Sigmoid colon (tissue), 7 donors: ENCODE measurements around the gene RPL10. TPM values are rescaled to one million over a fixed set of nuclear protein-coding genes. Genes with fewer than 3 reads are reported as not detected.
"Not testable (repeated sequence)": the region's sequence is repeated elsewhere in the genome, so short reads cannot be mapped to it uniquely, and the experiment has no call there.

Experiments
- DNase-seq: peaks from one replicate; pipeline ENCODE4 v3.0.0-alpha.2; 2019
- H3K27ac ChIP-seq, 4 donors: fragments of 200-600 bp; sonication (generic); one replicate each; pipeline ENCODE4 v1.5.1; 2016 to 2019; ENCODE audit warnings: mild to moderate bottlenecking in 1 of 4
- H3K27me3 ChIP-seq, 3 donors: fragments of 200-600 bp; sonication (generic); one replicate each; pipeline ENCODE4 v1.5.1; 2019; ENCODE audit warnings: mild to moderate bottlenecking in 1 of 3
- H3K36me3 ChIP-seq, 4 donors: fragments of 200-600 bp; sonication (generic); one replicate each; pipeline ENCODE4 v1.5.1; 2016 to 2019
- H3K4me1 ChIP-seq, 4 donors: fragments of 200-600 bp; sonication (generic); one replicate each; pipeline ENCODE4 v1.5.1; 2017 to 2019
- H3K4me3 ChIP-seq, 4 donors: fragments of 200-600 bp; sonication (generic); one replicate each; pipeline ENCODE4 v1.5.1; 2017 to 2019; ENCODE audit warnings: mild to moderate bottlenecking in 2 of 4, moderate library complexity in 1 of 4
- H3K9me3 ChIP-seq, 4 donors: fragments of 200-600 bp in 3 of 4; sonication (generic) in 3 of 4; one replicate each; pipeline versions ENCODE4 v1.5.1 to v1.6.1; 2013 to 2019
- CTCF ChIP-seq, 4 experiments: fragments of 450-650 bp in 3 of 4; fragments of 200-600 bp in 1 of 4; IDR thresholded peaks; one replicate each; pipeline ENCODE4 v1.5.1; 2016 to 2019; ENCODE audit warnings: antibody characterized with exemption in 4 of 4, mild to moderate bottlenecking in 3 of 4, moderate library complexity in 2 of 4
- EP300 ChIP-seq, 4 donors: sonication (generic); formaldehyde crosslinking; IDR thresholded peaks; one replicate each; pipeline ENCODE4 v1.6.1; 2017; ENCODE audit warnings: antibody characterized with exemption in 4 of 4
- POLR2A ChIP-seq, 2 donors: fragments of 450-650 bp; IDR thresholded peaks; one replicate each; pipeline ENCODE4 v1.6.1; 2016; ENCODE audit warnings: antibody characterized with exemption in 2 of 2, mild to moderate bottlenecking in 2 of 2, moderate library complexity in 2 of 2
- POLR2AphosphoS5 ChIP-seq, 4 donors: sonication (generic); formaldehyde crosslinking; IDR thresholded peaks; one replicate each; pipeline ENCODE4 v1.6.1; 2017; ENCODE audit warnings: antibody characterized with exemption in 4 of 4
- WGBS, 2 donors: extraction: QIAGEN DNeasy Blood & Tissue Kit; methylation state at CpG; one replicate each; pipeline ENCODE4 v1.1.7; 2013; 5-methylcytosine and 5-hydroxymethylcytosine counted together
- intact Hi-C: fragments of 100-400 bp; cut with DNase I; formaldehyde crosslinking; loops from one replicate; pipeline ENCODE4 v1.15.1; 2023
- polyA plus RNA-seq, 3 donors: library from polyadenylated mRNA; stranded (reverse); fragments of 200-250 nt; gene quantifications; one replicate each; pipeline ENCODE4 v1.2.3, GENCODE V29; 2013
- total RNA-seq, 4 donors: library from RNA; depleted of rRNA; stranded (reverse); fragments of >200 nt; gene quantifications; one replicate each; pipeline ENCODE4 v1.1.0, GENCODE V29; 2016
- donor health status: healthy with polysubstance abuse.
- donor health status: Bipolar disorder and iron deficiency.
- donor health status: healthy.

Gene RPL10
- total and polyA plus RNA-seq, 7 donors = 3,138 to 8,651 (median 5,003) TPM

DNA sequence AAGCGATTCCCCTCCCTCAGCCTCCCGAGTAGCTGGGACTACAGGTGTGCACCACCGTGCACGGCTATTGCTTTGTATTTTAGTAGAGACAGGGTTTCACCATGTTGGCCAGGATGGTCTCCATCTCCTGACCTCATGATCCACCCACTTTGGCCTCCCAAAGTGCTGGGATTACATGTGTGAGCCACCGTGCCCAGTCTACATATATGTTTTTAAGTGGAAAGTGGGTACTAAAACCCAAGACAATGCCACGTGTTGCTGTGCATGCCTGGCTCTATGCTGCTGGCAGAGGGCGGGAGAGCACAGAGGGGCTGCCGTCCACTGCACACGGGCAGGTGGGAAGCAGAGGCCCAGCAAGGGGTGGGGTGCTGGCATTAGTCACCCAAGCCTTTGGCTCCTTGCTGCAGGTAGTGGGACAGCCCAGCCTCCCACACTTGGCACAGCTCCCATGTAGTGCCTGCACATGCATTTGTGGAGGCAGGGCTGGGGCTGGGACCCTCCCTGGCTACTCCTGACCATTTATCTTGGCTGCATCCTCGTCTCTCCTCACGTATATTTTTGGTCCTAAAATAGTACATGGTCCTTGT is 15.6 kb upstream of the RPL10 start:
- Histone ChIP-seq H3K27me3 (no peaks in the 10 kb centered on the region), H3K9me3 (no peaks in the 10 kb centered on the region), H3K4me3 (no peak overlapping the region), H3K36me3 (peaks cover 0 to 4% (median 0%) of the 10 kb centered on the region in 4 donors), H3K27ac (peak overlapping the region in 2 of 4 donors; percentile 62 to 100), H3K4me1 (peaks cover 0 to 34% (median 25%) of the 10 kb centered on the region in 4 donors)
- intact Hi-C loops = no loop called here
- 85 to 89% methylated on average over 11 of the region's 11 CpGs for WGBS, 2 donors
- no peak for TF ChIP-seq CTCF (IDR thresholded peaks at IDR 0.05)
- TF ChIP-seq EP300 (IDR thresholded peaks at IDR 0.05) = no peak
- TF ChIP-seq POLR2AphosphoS5 (IDR thresholded peaks at IDR 0.05) = no peak
- no peak for TF ChIP-seq POLR2A (IDR thresholded peaks at IDR 0.05)
- DNase-seq = no peak

GRCh38 chrX:154383359-154384283 is 14.6 kb upstream of the RPL10 start:
- H3K27ac ChIP-seq = peak overlapping the region in 3 of 4 donors; percentile 53 to 100 (median 62)
- peak; percentile 73 for DNase-seq
- no peaks in the 10 kb centered on the region for H3K27me3 ChIP-seq
- H3K9me3 ChIP-seq = no peaks in the 10 kb centered on the region
- peaks cover 0 to 4% (median 0%) of the 10 kb centered on the region in 4 donors for H3K36me3 ChIP-seq
- H3K4me3 ChIP-seq = no peak overlapping the region
- intact Hi-C loops = no loop called here
- whole genome bisulfite sequencing, 2 donors = 67 to 80% methylated on average over 14 of the region's 14 CpGs
- peaks cover 0 to 33% (median 23%) of the 10 kb centered on the region in 4 donors for H3K4me1 ChIP-seq
- TF ChIP-seq CTCF (IDR thresholded peaks at IDR 0.05) (no peak), POLR2A (IDR thresholded peaks at IDR 0.05) (no peak), EP300 (IDR thresholded peaks at IDR 0.05) (no peak), POLR2AphosphoS5 (IDR thresholded peaks at IDR 0.05) (no peak)

GRCh38 chrX:154384284-154384892 is 13.8 kb upstream of the RPL10 start:
- H3K36me3 ChIP-seq = peaks cover 0 to 4% (median 0%) of the 10 kb centered on the region in 4 donors
- H3K4me1 ChIP-seq = peaks cover 0 to 33% (median 23%) of the 10 kb centered on the region in 4 donors
- peak; percentile 64 for DNase-seq
- no peaks in the 10 kb centered on the region for H3K9me3 ChIP-seq
- no peaks in the 10 kb centered on the region for H3K27me3 ChIP-seq
- H3K4me3 ChIP-seq = no peak overlapping the region
- H3K27ac ChIP-seq = peak overlapping the region in 3 of 4 donors; percentile 53 to 100 (median 62)
- TF ChIP-seq POLR2AphosphoS5 (IDR thresholded peaks at IDR 0.05) = no peak
- TF ChIP-seq CTCF (IDR thresholded peaks at IDR 0.05) = peak in 2 of 4 experiments; percentile 7 to 29
- 54 to 72% methylated on average over 8 of the region's 8 CpGs for WGBS, 2 donors
- intact Hi-C loops = no loop called here

DNA sequence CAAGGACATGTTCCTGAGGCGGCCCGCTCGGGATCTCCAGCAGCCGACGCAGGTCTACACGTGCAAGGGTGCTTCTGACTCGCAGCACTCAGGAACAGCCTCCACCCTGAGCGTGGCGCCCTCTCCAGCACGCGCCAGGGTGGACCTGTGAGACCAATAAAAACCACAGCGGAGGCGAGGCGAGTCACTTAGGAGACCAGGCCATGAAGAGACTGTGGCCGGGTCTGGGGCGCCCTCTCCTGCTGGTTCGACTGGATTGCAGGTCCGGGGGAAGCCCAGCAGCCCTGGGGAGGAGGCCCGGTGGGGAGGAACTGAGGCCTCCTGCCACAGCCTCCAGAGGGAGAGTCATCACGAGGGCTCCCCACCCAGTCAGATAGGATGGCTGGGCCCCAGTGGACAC is 10.1 kb upstream of the RPL10 start:
- intact Hi-C loops, H3K27me3 ChIP-seq, DNase-seq, H3K36me3 ChIP-seq, H3K27ac ChIP-seq, H3K9me3 ChIP-seq, H3K4me3 ChIP-seq: not testable (repeated sequence)
- H3K4me1 ChIP-seq = peaks cover 0 to 16% (median 10%) of the 10 kb centered on the region in 4 donors
- no CpG with 5 or more reads among the region's 20 CpGs for WGBS, 2 donors

GRCh38 chrX:154388649-154389048 is 9.5 kb upstream of the RPL10 start:
- intact Hi-C loops = not testable (repeated sequence)
- no CpG with 5 or more reads among the region's 16 CpGs for WGBS, 2 donors

GRCh38 chrX:154389812-154390747 is 8.1 kb upstream of the RPL10 start:
- H3K4me3 ChIP-seq = peak overlapping the region in 2 of 4 donors; percentile 18 to 29
- H3K27me3 ChIP-seq, H3K36me3 ChIP-seq, H3K4me1 ChIP-seq, H3K9me3 ChIP-seq, intact Hi-C loops: not testable (repeated sequence)
- peak; percentile 48 for DNase-seq
- WGBS, 2 donors = 1% methylated on average over 20 to 41 of the region's 121 CpGs
- peak overlapping the region; percentile 59 to 72 (median 62) for H3K27ac ChIP-seq

More at GRCh38 chrX:154388649-154389048, 9.5 kb upstream of the RPL10 start:
- H3K4me1 ChIP-seq = peaks cover 0 to 11% (median 6%) of the 10 kb centered on the region in 4 donors
- H3K4me3 ChIP-seq, H3K27me3 ChIP-seq, H3K36me3 ChIP-seq, H3K9me3 ChIP-seq, H3K27ac ChIP-seq, DNase-seq: not testable (repeated sequence)

- H3K27me3 ChIP-seq, DNase-seq, H3K9me3 ChIP-seq, H3K4me3 ChIP-seq: not testable (repeated sequence)
- 88 to 93% methylated on average over 17 of the region's 17 CpGs for WGBS, 2 donors
- peak overlapping the region; percentile 95 to 98 (median 97) for H3K27ac ChIP-seq
- peaks cover 11 to 22% (median 14%) of the 10 kb centered on the region in 4 donors for H3K36me3 ChIP-seq
- intact Hi-C loops = loop anchor here (5.0 kb wide), 1 partner anchor 91 kb away; the partner anchor contains the start of gene UBL4A
- peaks cover 0 to 20% (median 13%) of the 10 kb centered on the region in 4 donors for H3K4me1 ChIP-seq
Measured at GRCh38 chrX:154396363-154396762, 1.8 kb upstream of the RPL10 start.
